ENCODE results near the gene TMEM184A. TPM values are rescaled to one million over a fixed set of nuclear protein-coding genes. Genes with fewer than 3 reads are reported as not detected.

TMEM184A gene
- total RNA-seq, 1 donor from 2014 or later, result 0.27 TPM

- Mint-ChIP-seq H3K36me3 (ENCODE audit: unreplicated experiment) (no peaks in the 10 kb centered on the region), H3K9me3 (ENCODE audit: unreplicated experiment) (no peaks in the 10 kb centered on the region), H3K4me3 (ENCODE audit: unreplicated experiment) (no peak overlapping the region), H3K4me1 (ENCODE audit: unreplicated experiment) (no peaks in the 10 kb centered on the region), H3K27me3 (ENCODE audit: unreplicated experiment) (peaks cover 41% of the 10 kb centered on the region), H3K27ac (ENCODE audit: unreplicated experiment) (no peak overlapping the region)
- no peak for TF ChIP-seq CTCF (IDR thresholded peaks at IDR 0.05)
- no peak for DNase-seq (ENCODE audit: extremely low spot score, unreplicated experiment)
These were observed 43.8 kb upstream of the TMEM184A start for GRCh38 chr7:1599640-1600395.

GRCh38 chr7:1598961-1599639 lies 43.1 kb upstream of the TMEM184A start:
- Mint-ChIP-seq H3K9me3 (ENCODE audit: unreplicated experiment) (no peaks in the 10 kb centered on the region), H3K27ac (ENCODE audit: unreplicated experiment) (no peak overlapping the region), H3K27me3 (ENCODE audit: unreplicated experiment) (peaks cover 38% of the 10 kb centered on the region), H3K4me1 (ENCODE audit: unreplicated experiment) (no peaks in the 10 kb centered on the region), H3K4me3 (ENCODE audit: unreplicated experiment) (no peak overlapping the region), H3K36me3 (ENCODE audit: unreplicated experiment) (no peaks in the 10 kb centered on the region)
- DNase-seq (ENCODE audit: extremely low spot score, unreplicated experiment), result no peak
- TF ChIP-seq CTCF (IDR thresholded peaks at IDR 0.05), result no peak

GRCh38 chr7:1598286-1598685 lies 42.3 kb upstream of the TMEM184A start:
- no peak for TF ChIP-seq CTCF (IDR thresholded peaks at IDR 0.05)
- peaks cover 36% of the 10 kb centered on the region for H3K27me3 Mint-ChIP-seq (ENCODE audit: unreplicated experiment)
- no peaks in the 10 kb centered on the region for H3K4me1 Mint-ChIP-seq (ENCODE audit: unreplicated experiment)
- DNase-seq (ENCODE audit: extremely low spot score, unreplicated experiment), result no peak
- H3K36me3 Mint-ChIP-seq (ENCODE audit: unreplicated experiment), result no peaks in the 10 kb centered on the region
- H3K4me3 Mint-ChIP-seq (ENCODE audit: unreplicated experiment), result no peak overlapping the region
- no peaks in the 10 kb centered on the region for H3K9me3 Mint-ChIP-seq (ENCODE audit: unreplicated experiment)
- H3K27ac Mint-ChIP-seq (ENCODE audit: unreplicated experiment), result no peak overlapping the region

- no peak for DNase-seq (ENCODE audit: extremely low spot score, unreplicated experiment)
- Mint-ChIP-seq H3K4me1 (ENCODE audit: unreplicated experiment) (no peaks in the 10 kb centered on the region), H3K27me3 (ENCODE audit: unreplicated experiment) (peaks cover 37% of the 10 kb centered on the region), H3K9me3 (ENCODE audit: unreplicated experiment) (no peaks in the 10 kb centered on the region), H3K36me3 (ENCODE audit: unreplicated experiment) (no peaks in the 10 kb centered on the region), H3K4me3 (ENCODE audit: unreplicated experiment) (no peak overlapping the region), H3K27ac (ENCODE audit: unreplicated experiment) (no peak overlapping the region)
- TF ChIP-seq CTCF (IDR thresholded peaks at IDR 0.05), result no peak
These were observed 41.8 kb upstream of the TMEM184A start for GRCh38 chr7:1597791-1598190.

GRCh38 chr7:1597066-1597760 lies 41.2 kb upstream of the TMEM184A start:
- Mint-ChIP-seq H3K27me3 (ENCODE audit: unreplicated experiment) (peaks cover 43% of the 10 kb centered on the region), H3K9me3 (ENCODE audit: unreplicated experiment) (no peaks in the 10 kb centered on the region), H3K27ac (ENCODE audit: unreplicated experiment) (no peak overlapping the region), H3K4me3 (ENCODE audit: unreplicated experiment) (no peak overlapping the region), H3K4me1 (ENCODE audit: unreplicated experiment) (no peaks in the 10 kb centered on the region), H3K36me3 (ENCODE audit: unreplicated experiment) (no peaks in the 10 kb centered on the region)
- no peak for TF ChIP-seq CTCF (IDR thresholded peaks at IDR 0.05)
- DNase-seq (ENCODE audit: extremely low spot score, unreplicated experiment), result no peak

Measured in osteocyte (in vitro differentiated cells).